Measurements from ENCODE around the gene PRSS50. TPM values are rescaled to one million over a fixed set of nuclear protein-coding genes. Genes with fewer than 3 reads are reported as not detected.
"Not testable (repeated sequence)": the region's sequence is repeated elsewhere in the genome, so short reads cannot be mapped to it uniquely, and the experiment has no call there.

The PRSS50 gene
- total RNA-seq, 4 donors from 2014 or later, result 0.13 to 0.52 TPM; not detected in 2

GRCh38 chr3:46755646-46756045 is 38.0 kb upstream of the PRSS50 start:
- DNase-seq (ENCODE audit: low spot score in 2 of 2), result no peak
- intact Hi-C loops (cut with DNase I; ENCODE audit: low total_unique reads), result no loop called here
- TF ChIP-seq CTCF (IDR thresholded peaks at IDR 0.05) (no peak), POLR2A (IDR thresholded peaks at IDR 0.05) (no peak)
- H3K4me3 ChIP-seq (ENCODE audit: low read depth, poor library complexity, severe bottlenecking), result no peak overlapping the region
- 87 to 92% methylated on average over 6 of the region's 6 CpGs for WGBS, 2 donors

DNA sequence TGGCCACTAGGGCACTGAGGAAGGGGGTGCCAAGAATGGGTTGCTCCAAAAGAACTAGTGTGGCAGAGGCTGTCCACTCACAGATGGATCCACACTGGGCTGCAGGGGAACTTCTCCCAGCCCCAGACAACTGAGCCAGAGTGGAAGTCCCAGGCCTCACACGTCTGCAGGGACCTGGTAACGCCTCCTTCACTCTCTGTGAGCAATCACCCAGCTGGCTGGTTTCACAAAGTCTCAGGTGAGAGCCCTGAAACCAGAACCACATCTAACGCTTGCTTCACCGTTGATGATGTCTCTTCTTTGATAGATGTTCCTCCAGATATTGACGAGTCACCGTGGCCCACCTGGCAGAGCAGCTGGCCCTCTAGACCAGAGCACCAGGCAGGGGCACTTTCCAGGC is 35.5 kb upstream of the PRSS50 start:
- H3K4me3 ChIP-seq (ENCODE audit: low read depth, poor library complexity, severe bottlenecking); intact Hi-C loops (cut with DNase I; ENCODE audit: low total_unique reads); DNase-seq (ENCODE audit: low spot score in 2 of 2): not testable (repeated sequence)
- WGBS, 2 donors, result 86 to 96% methylated on average over 5 to 6 of the region's 6 CpGs

- WGBS, 2 donors, result 91 to 97% methylated on average over 25 to 39 of the region's 41 CpGs
- H3K4me3 ChIP-seq (ENCODE audit: low read depth, poor library complexity, severe bottlenecking), result no peak overlapping the region
- DNase-seq (ENCODE audit: low spot score in 2 of 2), result no peak
- TF ChIP-seq CTCF (IDR thresholded peaks at IDR 0.05) (no peak), POLR2A (IDR thresholded peaks at IDR 0.05) (no peak)
- intact Hi-C loops (cut with DNase I; ENCODE audit: low total_unique reads), result no loop called here
Observed at GRCh38 chr3:46750555-46751038, 32.9 kb upstream of the PRSS50 start.

GRCh38 chr3:46749129-46749528 is 31.5 kb upstream of the PRSS50 start:
- H3K4me3 ChIP-seq (ENCODE audit: low read depth, poor library complexity, severe bottlenecking), result no peak overlapping the region
- TF ChIP-seq CTCF (IDR thresholded peaks at IDR 0.05) (no peak), POLR2A (IDR thresholded peaks at IDR 0.05) (no peak)
- DNase-seq (ENCODE audit: low spot score in 2 of 2), result no peak
- intact Hi-C loops (cut with DNase I; ENCODE audit: low total_unique reads), result no loop called here
- 87 to 89% methylated on average over 4 of the region's 4 CpGs for WGBS, 2 donors

DNA sequence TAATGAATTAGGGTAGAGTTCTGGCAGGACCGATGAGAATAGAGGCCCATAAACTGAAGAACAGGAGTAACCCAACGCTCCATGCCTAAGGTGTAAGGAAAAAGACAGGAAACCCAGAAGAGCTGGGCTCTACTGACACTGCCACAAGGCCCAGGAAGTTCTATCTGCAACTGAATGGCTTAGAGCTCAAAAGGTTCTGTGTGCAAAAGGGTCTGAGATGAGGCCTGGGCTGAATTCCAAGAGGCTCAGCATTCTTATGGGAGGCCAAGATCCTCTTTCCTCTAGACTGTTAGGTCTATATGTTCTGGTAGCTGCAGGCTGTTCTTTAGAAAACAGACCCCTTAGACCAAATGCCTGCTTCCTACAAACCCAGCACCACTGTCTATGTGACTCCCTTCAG is 30.5 kb upstream of the PRSS50 start:
- H3K4me3 ChIP-seq (ENCODE audit: low read depth, poor library complexity, severe bottlenecking), result no peak overlapping the region
- TF ChIP-seq CTCF (IDR thresholded peaks at IDR 0.05), result no peak
- TF ChIP-seq POLR2A (IDR thresholded peaks at IDR 0.05), result no peak
- 80 to 81% methylated on average over 2 of the region's 2 CpGs for WGBS, 2 donors
- intact Hi-C loops (cut with DNase I; ENCODE audit: low total_unique reads), result no loop called here
- no peak for DNase-seq (ENCODE audit: low spot score in 2 of 2)

GRCh38 chr3:46746711-46747110 is 29.0 kb upstream of the PRSS50 start:
- intact Hi-C loops (cut with DNase I; ENCODE audit: low total_unique reads), result no loop called here
- TF ChIP-seq POLR2A (IDR thresholded peaks at IDR 0.05) (no peak), CTCF (IDR thresholded peaks at IDR 0.05) (no peak)
- no peak for DNase-seq (ENCODE audit: low spot score in 2 of 2)
- H3K4me3 ChIP-seq (ENCODE audit: low read depth, poor library complexity, severe bottlenecking), result no peak overlapping the region
